Measurements from ENCODE around the gene ZNF441. TPM values are rescaled to one million over a fixed set of nuclear protein-coding genes. Genes with fewer than 3 reads are reported as not detected.

Gene ZNF441
- total RNA-seq, 2 experiments from 2014 or later, result 3.6 to 4.3 TPM

- intact Hi-C loops (cut with micrococcal nuclease), result no loop called here
- no peak overlapping the region for H3K27ac Mint-ChIP-seq
- H3K4me1 Mint-ChIP-seq (ENCODE audit: low read depth), result no peaks in the 10 kb centered on the region
- H3K27me3 Mint-ChIP-seq, result peaks cover 10% of the 10 kb centered on the region
- POLR2A ChIA-PET, result no interaction called here
- DNase-seq, result no peak
- H3K4me3 Mint-ChIP-seq, result no peak overlapping the region
- CTCF ChIA-PET, result no interaction called here
- H3K36me3 Mint-ChIP-seq (ENCODE audit: low read depth), result peaks cover 2% of the 10 kb centered on the region
- ATAC-seq, result no peak
- no peak for TF ChIP-seq CTCF (IDR thresholded peaks at IDR 0.05)
- H3K9me3 Mint-ChIP-seq, result peaks cover 27% of the 10 kb centered on the region
These were observed 7.0 kb upstream of the ZNF441 start for GRCh38 chr19:11759805-11760204.

- CTCF ChIA-PET, result no interaction called here
- ATAC-seq (no peak), DNase-seq (no peak)
- Mint-ChIP-seq H3K9me3 (peaks cover 9% of the 10 kb centered on the region), H3K27ac (no peak overlapping the region), H3K27me3 (peaks cover 9% of the 10 kb centered on the region), H3K4me1 (ENCODE audit: low read depth) (peaks cover 8% of the 10 kb centered on the region), H3K4me3 (no peak overlapping the region), H3K36me3 (ENCODE audit: low read depth) (peaks cover 2% of the 10 kb centered on the region)
- intact Hi-C loops (cut with micrococcal nuclease), result no loop called here
- POLR2A ChIA-PET, result no interaction called here
- TF ChIP-seq CTCF (IDR thresholded peaks at IDR 0.05), result no peak
These were observed 3.7 kb upstream of the ZNF441 start for GRCh38 chr19:11763117-11763516.

- ATAC-seq (no peak), DNase-seq (no peak)
- Mint-ChIP-seq H3K27ac (no peak overlapping the region), H3K4me3 (no peak overlapping the region), H3K4me1 (ENCODE audit: low read depth) (peaks cover 13% of the 10 kb centered on the region), H3K36me3 (ENCODE audit: low read depth) (peaks cover 3% of the 10 kb centered on the region), H3K27me3 (peaks cover 9% of the 10 kb centered on the region), H3K9me3 (peaks cover 10% of the 10 kb centered on the region)
- POLR2A ChIA-PET, result no interaction called here
- intact Hi-C loops (cut with micrococcal nuclease), result no loop called here
- CTCF ChIA-PET, result no interaction called here
- TF ChIP-seq CTCF (IDR thresholded peaks at IDR 0.05), result no peak
These were observed 3.2 kb upstream of the ZNF441 start for GRCh38 chr19:11763611-11764010.

GRCh38 chr19:11767633-11768133 lies 883 bp downstream of the ZNF441 start:
- DNase-seq (peak; percentile 54), ATAC-seq (no peak)
- intact Hi-C loops (cut with micrococcal nuclease), result no loop called here
- ChIA-PET POLR2A (no interaction called here), CTCF (no interaction called here)
- H3K4me3 Mint-ChIP-seq, result peak overlapping the region; percentile 95
- peaks cover 17% of the 10 kb centered on the region for H3K4me1 Mint-ChIP-seq (ENCODE audit: low read depth)
- peaks cover 4% of the 10 kb centered on the region for H3K27me3 Mint-ChIP-seq
- H3K36me3 Mint-ChIP-seq (ENCODE audit: low read depth), result peaks cover 34% of the 10 kb centered on the region
- peak overlapping the region; percentile 81 for H3K27ac Mint-ChIP-seq
- TF ChIP-seq CTCF (IDR thresholded peaks at IDR 0.05), result no peak
- H3K9me3 Mint-ChIP-seq, result peaks cover 40% of the 10 kb centered on the region

GRCh38 chr19:11769995-11770394 lies 3.2 kb downstream of the ZNF441 start:
- TF ChIP-seq CTCF (IDR thresholded peaks at IDR 0.05), result no peak
- intact Hi-C loops (cut with micrococcal nuclease), result no loop called here
- Mint-ChIP-seq H3K27me3 (peaks cover under 1% of the 10 kb centered on the region), H3K4me1 (ENCODE audit: low read depth) (peaks cover 17% of the 10 kb centered on the region), H3K27ac (no peak overlapping the region), H3K4me3 (no peak overlapping the region), H3K9me3 (peaks cover 43% of the 10 kb centered on the region), H3K36me3 (ENCODE audit: low read depth) (peaks cover 41% of the 10 kb centered on the region)
- POLR2A ChIA-PET, result no interaction called here
- CTCF ChIA-PET, result interaction anchor here (1.4 to 1.6 kb wide), 2 partner anchors 28 to 69 kb away, joined by 6 to 7 read pairs; no protein-coding TSS in a partner anchor
- ATAC-seq (no peak), DNase-seq (no peak)

All from activated CD8-positive, alpha-beta T cell treated with anti-CD3 and anti-CD28 coated beads for 36 hours (primary cell).